Body of pancreas (tissue), 4 donors: ENCODE data around the gene PGAM1.

Experiments
- CTCF ChIP-seq, 7 experiments: fragments of 450-650 bp in 4 of 7; fragments of 200-600 bp in 3 of 7; sonication (generic) in 3 of 7; IDR thresholded peaks; one replicate each; pipeline ENCODE4 v1.5.1; 2016 to 2019; ENCODE audit warnings: antibody characterized with exemption in 7 of 7
- POLR2A ChIP-seq, 3 donors: fragments of 450-650 bp; IDR thresholded peaks; one replicate each; pipeline ENCODE4 v1.6.1; 2016; ENCODE audit warnings: antibody characterized with exemption in 3 of 3, mild to moderate bottlenecking in 2 of 3

- TF ChIP-seq POLR2A (IDR thresholded peaks at IDR 0.05) = no peak
- TF ChIP-seq CTCF (IDR thresholded peaks at IDR 0.05) = no peak
These were observed 30.2 kb downstream of the PGAM1 start for GRCh38 chr10:97456034-97456685.
